Naive thymus-derived CD4-positive, alpha-beta T cell (primary cell): Measurements from ENCODE around the gene VAV3. TPM values are rescaled to one million over a fixed set of nuclear protein-coding genes. Genes with fewer than 3 reads are reported as not detected.
A peak's percentile ranks its signal among the peaks of the same experiment; 100 is the strongest.

Experiments
- ATAC-seq: fragments of 150-1000 bp; cut with Tn5 transposase; 2 replicates; pipeline ENCODE4 v1.10.0; 2021; ENCODE audit warnings: mild to moderate bottlenecking, moderate library complexity
- CTCF ChIA-PET: fragments of 350-600 bp; sonication (Branson Sonifier 250); formaldehyde crosslinking; loops from one replicate; lab custom pipeline; 2021; ENCODE audit warnings: antibody characterized with exemption; lab: Charles Lee
- POLR2A ChIA-PET: fragments of 350-600 bp; sonication (Branson Sonifier 250); formaldehyde crosslinking; loops from one replicate; lab custom pipeline; 2021; ENCODE audit warnings: antibody characterized with exemption, inconsistent platforms; lab: Charles Lee
- DNase-seq, 9 donors: peaks; one replicate each; pipeline versions ENCODE4 v3.0.0 to v3.0.0-alpha.2; 2020 to 2022; ENCODE audit warnings: mixed read lengths in 1 of 9
- H3K27ac ChIP-seq: one replicate; pipeline ENCODE4 v1.7.0; 2013; ENCODE audit warnings: mild to moderate bottlenecking, low read depth, low read length, moderate library complexity
- H3K27me3 ChIP-seq, 2 donors: one replicate each; pipeline ENCODE4 v1.7.0; 2013; ENCODE audit warnings: low read length in 2 of 2, mild to moderate bottlenecking in 2 of 2, moderate library complexity in 2 of 2; ENCODE audit not compliant: control insufficient read depth in 2 of 2, insufficient read depth in 2 of 2
- H3K36me3 ChIP-seq, 3 experiments: 1 replicate in 2 of 3; 2 replicates in 1 of 3; pipeline ENCODE4 v1.7.0; 2013; ENCODE audit warnings: low read length in 3 of 3, mild to moderate bottlenecking in 3 of 3, moderate library complexity in 1 of 3; ENCODE audit not compliant: insufficient read depth in 3 of 3, control insufficient read depth in 2 of 3
- H3K4me1 ChIP-seq, 2 donors: one replicate each; pipeline ENCODE4 v1.7.0; 2013; ENCODE audit warnings: low read length in 2 of 2, mild to moderate bottlenecking in 2 of 2, moderate library complexity in 1 of 2; ENCODE audit not compliant: control insufficient read depth in 2 of 2, insufficient read depth in 2 of 2
- H3K4me3 ChIP-seq: 2 replicates; pipeline ENCODE4 v1.7.0; 2013; ENCODE audit warnings: mild to moderate bottlenecking, low read length
- H3K9me3 ChIP-seq, 3 experiments: 1 replicate in 2 of 3; 2 replicates in 1 of 3; pipeline ENCODE4 v1.7.0; 2013; ENCODE audit warnings: low read length in 3 of 3; ENCODE audit not compliant: control insufficient read depth in 2 of 3
- H3K27ac Mint-ChIP-seq, 9 donors: one replicate each; pipeline ENCODE4 v1.8.0; 2020 to 2022; ENCODE audit warnings: mixed read lengths in 9 of 9, mild to moderate bottlenecking in 8 of 9, moderate library complexity in 5 of 9, inconsistent platforms in 2 of 9
- H3K27me3 Mint-ChIP-seq, 5 donors: one replicate each; pipeline ENCODE4 v1.8.0; 2021 to 2022; ENCODE audit warnings: mixed read lengths in 5 of 5, mild to moderate bottlenecking in 1 of 5
- H3K36me3 Mint-ChIP-seq, 5 donors: one replicate each; pipeline ENCODE4 v1.8.0; 2020 to 2022; ENCODE audit warnings: mixed read lengths in 5 of 5, mild to moderate bottlenecking in 3 of 5, inconsistent platforms in 1 of 5
- H3K4me1 Mint-ChIP-seq, 7 donors: one replicate each; pipeline ENCODE4 v1.8.0; 2020 to 2022; ENCODE audit warnings: mixed read lengths in 7 of 7, mild to moderate bottlenecking in 3 of 7, inconsistent platforms in 1 of 7
- H3K4me3 Mint-ChIP-seq, 10 donors: one replicate each; pipeline ENCODE4 v1.8.0; 2020 to 2022; ENCODE audit warnings: mild to moderate bottlenecking in 10 of 10, mixed read lengths in 10 of 10, moderate library complexity in 6 of 10, inconsistent platforms in 2 of 10
- H3K9me3 Mint-ChIP-seq, 11 donors: one replicate each; pipeline ENCODE4 v1.8.0; 2020 to 2022; ENCODE audit warnings: mixed read lengths in 11 of 11, mild to moderate bottlenecking in 4 of 11, inconsistent platforms in 1 of 11, moderate library complexity in 1 of 11
- intact Hi-C, 2 donors: fragments of 100-400 bp; cut with micrococcal nuclease; formaldehyde crosslinking; loops; one replicate each; pipeline ENCODE4 v1.15.1; 2023
- polyA plus RNA-seq, 2 donors: library from polyadenylated mRNA; unstranded; fragments of 300-500 nt; fragmentation: Illumina TruSeq; gene quantifications; one replicate each; pipeline ENCODE4 v1.2.3, GENCODE V29; 2021
- total RNA-seq, 6 experiments: library from RNA in 5 of 6; stranded (reverse) in 5 of 6; gene quantifications; 1 replicate in 5 of 6; 2 replicates in 1 of 6; pipeline ENCODE4 v1.2.3 and lab custom pipeline; 2021 to 2026

VAV3 gene
- total and polyA plus RNA-seq, 7 experiments from 2014 or later, result 1.3 to 23.2 (median 2.7) TPM

DNA sequence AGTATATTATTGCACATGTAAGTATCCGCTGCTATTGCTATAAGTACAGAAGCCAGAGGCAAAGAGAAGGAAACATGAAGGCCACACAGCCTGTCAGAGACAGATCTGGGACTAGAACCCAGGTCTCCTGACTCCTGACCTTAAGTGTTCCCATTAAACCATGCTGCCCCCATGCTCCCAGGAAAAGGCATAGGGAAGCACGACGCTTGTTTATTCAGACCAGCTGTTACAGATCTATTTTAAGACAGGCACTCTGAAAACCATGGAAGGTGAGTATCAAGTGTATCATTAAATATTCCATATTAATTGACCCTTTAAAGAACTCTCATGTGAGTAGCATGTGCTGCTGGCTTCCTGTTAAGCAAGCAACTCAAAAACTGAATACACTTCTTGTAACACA, 11.4 kb downstream of the VAV3 start:
- ATAC-seq, result no peak
- CTCF ChIA-PET, result interaction anchor here (1.0 kb wide), 1 partner anchor 11 kb away, joined by 3 read pairs; no protein-coding TSS in a partner anchor
- H3K4me1 ChIP-seq, result peaks cover 0 to 29% of the 10 kb centered on the region in 2 donors

GRCh38 chr1:107952989-107953388, 12.0 kb downstream of the VAV3 start:
- no peaks in the 10 kb centered on the region for H3K27me3 Mint-ChIP-seq
- Histone ChIP-seq H3K9me3 (no peaks in the 10 kb centered on the region), H3K36me3 (no peaks in the 10 kb centered on the region), H3K27me3 (no peaks in the 10 kb centered on the region), H3K27ac (no peak overlapping the region), H3K4me1 (peaks cover 0 to 29% of the 10 kb centered on the region in 2 donors), H3K4me3 (no peak overlapping the region)
- intact Hi-C loops, result no loop called here
- no peak for ATAC-seq
- peaks cover 0 to 3% (median 0%) of the 10 kb centered on the region in 11 donors for H3K9me3 Mint-ChIP-seq
- no peak overlapping the region for H3K4me3 Mint-ChIP-seq
- ChIA-PET POLR2A (no interaction called here), CTCF (no interaction called here)
- DNase-seq, result no peak
- no peak overlapping the region for H3K27ac Mint-ChIP-seq
- H3K4me1 Mint-ChIP-seq, result peaks cover 12 to 48% (median 29%) of the 10 kb centered on the region in 7 donors
- no peaks in the 10 kb centered on the region for H3K36me3 Mint-ChIP-seq

More for the DNA sequence above, 11.4 kb downstream of the VAV3 start:
- no peak overlapping the region for H3K27ac Mint-ChIP-seq
- H3K4me3 Mint-ChIP-seq, result no peak overlapping the region
- POLR2A ChIA-PET, result interaction anchor here (0.6 kb wide), 1 partner anchor 13 kb away, joined by 3 read pairs; no protein-coding TSS in a partner anchor
- intact Hi-C loops, result no loop called here
- DNase-seq, result no peak
- H3K27me3 Mint-ChIP-seq, result no peaks in the 10 kb centered on the region
- no peaks in the 10 kb centered on the region for H3K36me3 Mint-ChIP-seq
- peaks cover 0 to 3% (median 0%) of the 10 kb centered on the region in 11 donors for H3K9me3 Mint-ChIP-seq
- Histone ChIP-seq H3K27me3 (no peaks in the 10 kb centered on the region), H3K4me3 (no peak overlapping the region), H3K27ac (no peak overlapping the region), H3K9me3 (no peaks in the 10 kb centered on the region), H3K36me3 (no peaks in the 10 kb centered on the region)
- H3K4me1 Mint-ChIP-seq, result peaks cover 12 to 46% (median 26%) of the 10 kb centered on the region in 7 donors

DNA sequence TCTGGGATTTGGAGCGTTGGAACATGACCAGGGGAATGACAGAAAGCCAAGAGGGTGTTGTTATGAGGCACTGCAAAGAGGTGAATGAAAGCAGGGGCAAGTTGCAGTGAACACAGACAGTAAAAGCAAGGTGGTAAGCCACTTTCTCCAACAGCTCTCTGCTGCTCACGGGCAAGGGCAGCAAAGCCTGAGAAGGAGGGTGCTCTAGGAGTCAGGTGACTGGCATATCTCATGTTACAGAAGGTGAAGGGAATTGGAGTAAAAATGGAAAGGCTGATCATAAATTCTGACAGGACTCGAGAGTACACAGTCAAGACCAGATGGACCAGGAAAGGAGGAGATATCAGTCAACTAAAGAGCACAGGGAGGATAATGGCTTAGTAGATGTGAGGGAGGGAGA, 14.5 kb downstream of the VAV3 start:
- intact Hi-C loops, result no loop called here
- Mint-ChIP-seq H3K36me3 (no peaks in the 10 kb centered on the region), H3K27me3 (no peaks in the 10 kb centered on the region), H3K4me3 (peak overlapping the region in 2 of 10 donors; percentile 0 to 7), H3K4me1 (peaks cover 12 to 55% (median 30%) of the 10 kb centered on the region in 7 donors), H3K9me3 (peaks cover 0 to 3% (median 0%) of the 10 kb centered on the region in 11 donors), H3K27ac (peak overlapping the region in 3 of 9 donors; percentile 4 to 50 (median 12))
- Histone ChIP-seq H3K36me3 (no peaks in the 10 kb centered on the region), H3K4me3 (no peak overlapping the region), H3K27me3 (no peaks in the 10 kb centered on the region), H3K9me3 (no peaks in the 10 kb centered on the region), H3K27ac (no peak overlapping the region), H3K4me1 (peaks cover 0 to 18% of the 10 kb centered on the region in 2 donors)
- CTCF ChIA-PET, result no interaction called here
- ATAC-seq (peak; percentile 27), DNase-seq (no peak)
- POLR2A ChIA-PET, result no interaction called here

DNA sequence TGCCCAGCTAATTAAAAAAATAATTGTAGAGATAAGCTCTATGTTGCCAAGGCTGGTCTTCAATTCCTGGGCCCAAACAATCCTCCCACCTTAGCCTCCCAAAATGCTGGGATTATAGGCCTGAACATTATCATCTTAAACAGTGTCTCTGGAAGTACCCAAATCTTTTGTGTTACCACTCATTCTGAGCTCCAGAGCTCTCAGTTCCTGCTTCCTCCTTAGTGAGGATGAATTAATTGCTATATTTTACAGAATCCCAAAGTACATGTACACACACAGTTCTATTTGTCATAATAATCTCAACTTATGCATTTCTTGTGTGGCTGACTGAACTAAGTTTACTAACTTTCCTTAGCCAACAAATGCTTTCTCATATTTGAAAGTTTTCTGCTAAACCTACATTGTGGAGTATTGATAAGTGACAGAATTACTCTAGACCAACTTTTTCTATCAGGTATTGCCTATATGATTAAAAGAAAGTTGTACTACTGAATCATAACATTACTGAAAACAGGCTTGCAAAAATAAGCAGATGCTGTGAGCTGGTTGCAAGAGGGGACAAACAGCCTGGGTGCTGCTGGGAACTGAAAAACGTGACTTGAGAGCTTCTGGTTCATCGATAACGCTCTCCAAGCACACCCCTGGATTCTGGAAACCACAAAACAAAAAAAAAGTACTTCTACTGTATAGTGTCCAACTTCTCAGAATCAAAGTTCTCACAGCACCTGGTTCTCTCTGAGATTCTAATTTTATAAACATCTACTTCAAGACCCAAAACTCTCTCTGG, 15.3 kb downstream of the VAV3 start:
- intact Hi-C loops, result no loop called here
- Histone ChIP-seq H3K27ac (no peak overlapping the region), H3K9me3 (no peaks in the 10 kb centered on the region), H3K36me3 (no peaks in the 10 kb centered on the region), H3K4me1 (peaks cover 0 to 18% of the 10 kb centered on the region in 2 donors), H3K27me3 (no peaks in the 10 kb centered on the region), H3K4me3 (no peak overlapping the region)
- no peak for ATAC-seq
- POLR2A ChIA-PET, result no interaction called here
- no peak for DNase-seq
- Mint-ChIP-seq H3K4me3 (no peak overlapping the region), H3K27ac (peak overlapping the region in 2 of 9 donors; percentile 4 to 24), H3K36me3 (no peaks in the 10 kb centered on the region), H3K9me3 (peaks cover 0 to 3% (median 0%) of the 10 kb centered on the region in 11 donors), H3K4me1 (peaks cover 12 to 55% (median 30%) of the 10 kb centered on the region in 7 donors), H3K27me3 (no peaks in the 10 kb centered on the region)
- CTCF ChIA-PET, result no interaction called here

DNA sequence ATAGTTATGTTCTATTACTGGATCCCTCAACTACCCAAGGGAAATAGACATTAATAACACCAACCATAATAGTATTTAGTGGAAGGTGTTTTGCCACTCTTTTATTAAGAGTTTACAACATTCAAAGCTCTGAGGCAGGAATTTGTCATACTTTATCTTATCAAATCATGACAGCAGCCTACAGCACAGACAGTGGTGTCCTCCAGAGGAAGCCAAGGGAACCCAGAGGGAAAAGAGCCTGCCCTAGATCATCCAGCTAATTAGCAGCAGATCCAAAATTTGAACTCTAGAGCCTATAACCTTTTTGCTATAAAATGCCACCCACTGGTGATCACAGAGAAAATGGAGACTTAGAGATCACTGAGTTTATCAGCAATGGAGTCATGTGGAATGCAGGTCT, 18.2 kb downstream of the VAV3 start:
- H3K4me1 ChIP-seq, result peaks cover 0 to 20% of the 10 kb centered on the region in 2 donors
- H3K9me3 ChIP-seq, result no peaks in the 10 kb centered on the region
- H3K27ac ChIP-seq, result no peak overlapping the region
- H3K4me1 Mint-ChIP-seq, result peaks cover 15 to 52% (median 32%) of the 10 kb centered on the region in 7 donors
- CTCF ChIA-PET, result interaction anchor here (0.6 kb wide), 1 partner anchor 18 kb away, joined by 3 read pairs; no protein-coding TSS in a partner anchor
- no peaks in the 10 kb centered on the region for H3K36me3 ChIP-seq
- ATAC-seq (no peak), DNase-seq (no peak)
- H3K36me3 Mint-ChIP-seq, result no peaks in the 10 kb centered on the region
- no peaks in the 10 kb centered on the region for H3K27me3 ChIP-seq
- no peak overlapping the region for H3K4me3 ChIP-seq
- intact Hi-C loops, result no loop called here
- H3K27ac Mint-ChIP-seq, result no peak overlapping the region
- no peaks in the 10 kb centered on the region for H3K27me3 Mint-ChIP-seq
- no peak overlapping the region for H3K4me3 Mint-ChIP-seq
- H3K9me3 Mint-ChIP-seq, result peaks cover 0 to 3% (median 0%) of the 10 kb centered on the region in 11 donors
- POLR2A ChIA-PET, result no interaction called here

DNA sequence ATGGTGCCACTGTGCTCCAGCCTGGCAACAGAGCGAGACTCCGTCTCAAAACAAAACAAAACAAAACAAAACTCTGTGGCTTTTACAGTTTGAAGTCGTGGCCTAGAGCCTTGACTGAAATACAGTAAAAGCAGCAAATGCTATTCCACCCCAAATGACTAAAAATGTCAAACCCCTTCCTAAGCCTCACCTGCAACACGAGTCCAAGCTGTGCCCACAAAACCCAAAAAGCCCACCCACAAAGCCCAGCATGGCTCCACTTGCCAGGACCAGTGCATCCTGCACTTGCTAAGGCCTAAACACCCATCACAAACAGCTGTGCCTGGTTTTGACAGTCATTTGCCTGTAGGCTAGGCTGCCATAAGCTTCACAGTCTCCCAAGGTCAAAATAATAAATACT, 21.3 kb downstream of the VAV3 start:
- no peaks in the 10 kb centered on the region for H3K36me3 Mint-ChIP-seq
- ChIA-PET POLR2A (no interaction called here), CTCF (no interaction called here)
- H3K4me1 Mint-ChIP-seq, result peaks cover 3 to 55% (median 25%) of the 10 kb centered on the region in 7 donors
- ATAC-seq (peak; percentile 46), DNase-seq (no peak)
- Histone ChIP-seq H3K27me3 (no peaks in the 10 kb centered on the region), H3K36me3 (no peaks in the 10 kb centered on the region), H3K27ac (no peak overlapping the region), H3K4me3 (no peak overlapping the region), H3K9me3 (no peaks in the 10 kb centered on the region), H3K4me1 (peaks cover 0 to 11% of the 10 kb centered on the region in 2 donors)
- peak overlapping the region in 3 of 9 donors; percentile 23 to 62 (median 57) for H3K27ac Mint-ChIP-seq
- peaks cover 0 to 4% (median 0%) of the 10 kb centered on the region in 11 donors for H3K9me3 Mint-ChIP-seq
- H3K27me3 Mint-ChIP-seq, result no peaks in the 10 kb centered on the region
- H3K4me3 Mint-ChIP-seq, result no peak overlapping the region
- intact Hi-C loops, result no loop called here
